Astrocyte (in vitro differentiated cells and primary cell): Measurements from ENCODE around the gene SLIT3. TPM values are rescaled to one million over a fixed set of nuclear protein-coding genes. Genes with fewer than 3 reads are reported as not detected.

Source experiments
- DNase-seq: peaks from one replicate; pipeline ENCODE4 v3.0.0-alpha.2; 2010; ENCODE audit warnings: low read depth
- FAIRE-seq: peaks from 2 replicates; lab custom pipeline; 2011; peaks lifted over from hg19 to GRCh38; lab: Jason Lieb, UNC
- H2AFZ ChIP-seq: 2 replicates; pipeline ENCODE4 v1.6.0; 2012; ENCODE audit warnings: low read depth, low read length, inconsistent platforms
- H3K27ac ChIP-seq: 2 replicates; pipeline ENCODE4 v1.5.1; 2011; ENCODE audit warnings: low read depth, low read length, inconsistent platforms
- H3K27me3 ChIP-seq: 2 replicates; pipeline ENCODE4 v1.6.0; 2011; ENCODE audit warnings: low read length, inconsistent platforms; ENCODE audit not compliant: insufficient read depth
- H3K36me3 ChIP-seq: 2 replicates; pipeline ENCODE4 v1.5.1; 2011; ENCODE audit warnings: low read length, inconsistent platforms; ENCODE audit not compliant: insufficient read depth
- H3K4me1 ChIP-seq: 2 replicates; pipeline ENCODE4 v1.5.1; 2011; ENCODE audit warnings: low read length, inconsistent platforms; ENCODE audit not compliant: insufficient read depth
- H3K4me2 ChIP-seq: 2 replicates; pipeline ENCODE4 v1.6.0; 2012; ENCODE audit warnings: low read length, inconsistent platforms
- H3K4me3 ChIP-seq: 2 replicates; pipeline ENCODE4 v1.5.1; 2011; ENCODE audit warnings: low read depth, mild to moderate bottlenecking, low read length, inconsistent platforms; ENCODE audit not compliant: insufficient read depth
- H3K79me2 ChIP-seq: 2 replicates; pipeline ENCODE4 v1.6.0; 2012; ENCODE audit warnings: mild to moderate bottlenecking, low read length, inconsistent platforms; ENCODE audit not compliant: insufficient read depth
- H3K9ac ChIP-seq: 2 replicates; pipeline ENCODE4 v1.6.0; 2012; ENCODE audit warnings: mild to moderate bottlenecking, low read length, inconsistent platforms
- H3K9me3 ChIP-seq: 2 replicates; pipeline ENCODE4 v1.5.1; 2012; ENCODE audit warnings: low read depth, mild to moderate bottlenecking, low read length, inconsistent platforms; ENCODE audit not compliant: insufficient read depth
- H4K20me1 ChIP-seq: 2 replicates; pipeline ENCODE4 v1.6.0; 2012; ENCODE audit warnings: low read length, inconsistent platforms; ENCODE audit not compliant: insufficient read depth
- H3K27ac Mint-ChIP-seq: one replicate; pipeline ENCODE4 v1.8.0; 2021; ENCODE audit warnings: mild to moderate bottlenecking, mixed read lengths; ENCODE audit not compliant: unreplicated experiment
- H3K27me3 Mint-ChIP-seq: one replicate; pipeline ENCODE4 v1.8.0; 2021; ENCODE audit warnings: low read depth, mixed read lengths; ENCODE audit not compliant: unreplicated experiment
- H3K36me3 Mint-ChIP-seq: one replicate; pipeline ENCODE4 v1.8.0; 2021; ENCODE audit warnings: low read depth, mixed read lengths; ENCODE audit not compliant: unreplicated experiment
- H3K4me1 Mint-ChIP-seq: one replicate; pipeline ENCODE4 v1.8.0; 2021; ENCODE audit warnings: low read depth, mixed read lengths; ENCODE audit not compliant: unreplicated experiment
- H3K4me3 Mint-ChIP-seq: one replicate; pipeline ENCODE4 v1.8.0; 2021; ENCODE audit warnings: mild to moderate bottlenecking, moderate library complexity, mixed read lengths; ENCODE audit not compliant: unreplicated experiment
- H3K9me3 Mint-ChIP-seq: one replicate; pipeline ENCODE4 v1.8.0; 2021; ENCODE audit warnings: mild to moderate bottlenecking, mixed read lengths; ENCODE audit not compliant: unreplicated experiment
- EZH2 ChIP-seq: IDR thresholded peaks from 2 replicates; pipeline ENCODE4 v1.6.1; 2012; ENCODE audit warnings: mild to moderate bottlenecking, low read length, inconsistent platforms; ENCODE audit not compliant: insufficient read depth
- total RNA-seq: library from RNA; stranded (reverse); gene quantifications from 2 replicates; pipeline ENCODE4 v1.2.1, GENCODE V29; 2021
- TF ChIP-seq, protein P1 (sequence below): IDR thresholded peaks from 2 replicates; pipeline ENCODE4 v1.5.1; 2011; ENCODE audit warnings: low read depth, mild to moderate bottlenecking, inconsistent platforms, low read length, moderate library complexity; ENCODE audit not compliant: insufficient read depth

The SLIT3 gene
- total RNA-seq, 1 donor from 2014 or later = 20.7 TPM

DNA sequence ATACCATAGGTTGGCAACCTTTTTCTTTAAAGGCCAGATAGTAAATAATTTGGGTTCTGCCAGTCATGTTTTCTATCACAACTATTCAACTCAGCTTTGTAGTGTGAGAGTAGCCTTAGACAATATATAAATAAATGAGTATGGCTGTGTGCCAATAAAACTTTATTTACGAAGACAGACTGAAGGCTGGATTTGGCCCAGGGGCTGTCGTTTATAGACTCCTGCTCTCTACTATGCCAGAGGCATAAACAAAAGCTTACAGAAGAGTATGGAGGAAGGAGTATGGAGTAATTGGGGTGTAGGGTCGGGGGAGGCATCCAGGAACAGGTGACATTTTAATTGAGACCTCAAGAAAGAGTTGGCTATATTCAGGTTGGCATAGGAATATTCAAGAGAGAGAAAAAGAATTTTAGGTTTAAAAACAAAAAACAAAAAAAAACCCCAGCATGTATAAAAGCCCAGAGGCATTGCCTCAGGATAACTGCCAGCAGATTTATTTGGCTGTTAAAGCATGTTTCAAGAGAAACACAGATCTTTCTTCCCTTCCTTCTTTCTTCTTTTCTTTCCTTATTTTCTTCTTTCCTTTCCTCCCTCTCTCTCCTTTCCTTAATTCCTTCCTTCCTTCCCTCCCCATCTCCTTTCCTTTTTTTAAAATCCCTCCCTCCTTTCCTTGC, 39.9 kb downstream of the SLIT3 start:
- DNase-seq = no peak
- Histone ChIP-seq H3K4me3 (no peak overlapping the region), H3K36me3 (no peaks in the 10 kb centered on the region), H4K20me1 (no peaks in the 10 kb centered on the region), H3K4me2 (no peak overlapping the region), H3K79me2 (no peaks in the 10 kb centered on the region), H3K27ac (no peak overlapping the region), H3K4me1 (no peaks in the 10 kb centered on the region), H2AFZ (no peak overlapping the region), H3K9me3 (no peaks in the 10 kb centered on the region), H3K27me3 (no peaks in the 10 kb centered on the region), H3K9ac (no peak overlapping the region)
- no peak overlapping the region for H3K4me3 Mint-ChIP-seq
- TF ChIP-seq, protein P1, sequence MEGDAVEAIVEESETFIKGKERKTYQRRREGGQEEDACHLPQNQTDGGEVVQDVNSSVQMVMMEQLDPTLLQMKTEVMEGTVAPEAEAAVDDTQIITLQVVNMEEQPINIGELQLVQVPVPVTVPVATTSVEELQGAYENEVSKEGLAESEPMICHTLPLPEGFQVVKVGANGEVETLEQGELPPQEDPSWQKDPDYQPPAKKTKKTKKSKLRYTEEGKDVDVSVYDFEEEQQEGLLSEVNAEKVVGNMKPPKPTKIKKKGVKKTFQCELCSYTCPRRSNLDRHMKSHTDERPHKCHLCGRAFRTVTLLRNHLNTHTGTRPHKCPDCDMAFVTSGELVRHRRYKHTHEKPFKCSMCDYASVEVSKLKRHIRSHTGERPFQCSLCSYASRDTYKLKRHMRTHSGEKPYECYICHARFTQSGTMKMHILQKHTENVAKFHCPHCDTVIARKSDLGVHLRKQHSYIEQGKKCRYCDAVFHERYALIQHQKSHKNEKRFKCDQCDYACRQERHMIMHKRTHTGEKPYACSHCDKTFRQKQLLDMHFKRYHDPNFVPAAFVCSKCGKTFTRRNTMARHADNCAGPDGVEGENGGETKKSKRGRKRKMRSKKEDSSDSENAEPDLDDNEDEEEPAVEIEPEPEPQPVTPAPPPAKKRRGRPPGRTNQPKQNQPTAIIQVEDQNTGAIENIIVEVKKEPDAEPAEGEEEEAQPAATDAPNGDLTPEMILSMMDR = no peak
- no peak for TF ChIP-seq EZH2
- peaks cover 8% of the 10 kb centered on the region for H3K4me1 Mint-ChIP-seq
- H3K27ac Mint-ChIP-seq = no peak overlapping the region
- no peaks in the 10 kb centered on the region for H3K9me3 Mint-ChIP-seq
- H3K36me3 Mint-ChIP-seq = peaks cover 2% of the 10 kb centered on the region
- H3K27me3 Mint-ChIP-seq = peaks cover 16% of the 10 kb centered on the region
- no peak for FAIRE-seq

DNA sequence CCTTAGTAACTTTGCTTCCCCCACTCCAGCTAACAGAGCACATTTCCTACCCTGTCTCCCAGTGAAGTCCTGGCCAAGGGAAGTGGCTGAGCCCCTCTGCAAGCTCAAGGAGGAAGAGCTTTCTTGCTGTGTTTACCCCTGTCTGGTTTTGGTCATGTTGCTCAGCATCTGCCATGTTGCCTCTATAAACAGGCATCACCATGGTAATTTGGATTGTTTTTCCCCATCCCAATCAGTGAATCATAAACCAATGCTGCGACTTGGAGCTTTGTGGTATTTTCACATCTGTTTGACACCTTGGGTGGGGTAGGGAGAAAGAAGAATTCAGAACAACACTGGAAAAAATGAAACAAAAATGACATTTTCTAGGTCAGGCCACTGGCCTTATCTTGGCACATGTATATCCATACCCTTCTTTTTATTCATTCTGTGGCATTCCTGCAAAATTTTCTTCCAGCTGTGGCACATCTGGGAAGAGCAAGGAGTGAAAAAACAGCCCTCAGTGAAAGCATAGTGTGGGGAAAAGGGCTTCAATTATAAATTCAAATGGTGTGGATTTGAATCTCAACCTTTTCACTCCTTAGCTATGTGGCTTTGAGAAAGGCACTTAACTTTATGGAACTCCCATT, 42.5 kb downstream of the SLIT3 start:
- Histone ChIP-seq H3K4me1 (no peaks in the 10 kb centered on the region), H3K27me3 (no peaks in the 10 kb centered on the region), H4K20me1 (no peaks in the 10 kb centered on the region), H3K4me2 (no peak overlapping the region), H3K27ac (no peak overlapping the region), H3K79me2 (no peaks in the 10 kb centered on the region), H3K9ac (no peak overlapping the region), H3K9me3 (no peaks in the 10 kb centered on the region), H3K4me3 (no peak overlapping the region), H3K36me3 (no peaks in the 10 kb centered on the region), H2AFZ (no peak overlapping the region)
- TF ChIP-seq EZH2 = no peak
- TF ChIP-seq, protein P1 = no peak
- H3K27ac Mint-ChIP-seq = peak overlapping the region; percentile 90
- no peaks in the 10 kb centered on the region for H3K36me3 Mint-ChIP-seq
- H3K4me1 Mint-ChIP-seq = peaks cover 8% of the 10 kb centered on the region
- no peaks in the 10 kb centered on the region for H3K9me3 Mint-ChIP-seq
- DNase-seq (peak; percentile 76), FAIRE-seq (no peak)
- no peak overlapping the region for H3K4me3 Mint-ChIP-seq
- H3K27me3 Mint-ChIP-seq = peaks cover 10% of the 10 kb centered on the region

DNA sequence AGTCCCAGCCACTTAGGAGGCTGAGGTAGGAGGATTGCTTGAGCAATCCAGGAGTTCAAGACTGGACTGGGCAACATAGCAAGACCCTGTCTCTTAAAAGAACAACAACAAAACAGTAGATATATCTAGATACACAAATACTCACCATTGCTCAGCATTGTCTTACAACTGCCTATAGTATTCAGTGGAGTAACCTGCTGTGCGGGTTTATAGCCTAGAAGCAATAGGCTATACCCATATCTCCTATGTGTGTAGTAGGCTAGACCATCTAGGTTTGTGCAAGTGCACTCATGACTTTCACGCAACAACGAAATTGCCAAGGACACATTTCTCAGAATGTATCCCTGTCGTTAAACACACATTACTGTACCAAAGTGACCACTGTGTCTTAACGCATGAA, 44.7 kb downstream of the SLIT3 start:
- Histone ChIP-seq H3K27me3 (no peaks in the 10 kb centered on the region), H3K4me1 (no peaks in the 10 kb centered on the region), H3K79me2 (no peaks in the 10 kb centered on the region), H2AFZ (no peak overlapping the region), H3K4me2 (no peak overlapping the region), H3K36me3 (no peaks in the 10 kb centered on the region), H4K20me1 (no peaks in the 10 kb centered on the region), H3K27ac (no peak overlapping the region), H3K9ac (no peak overlapping the region), H3K9me3 (no peaks in the 10 kb centered on the region), H3K4me3 (no peak overlapping the region)
- no peak for TF ChIP-seq EZH2
- TF ChIP-seq, protein P1 = no peak
- Mint-ChIP-seq H3K4me1 (peaks cover 17% of the 10 kb centered on the region), H3K4me3 (no peak overlapping the region), H3K36me3 (no peaks in the 10 kb centered on the region), H3K27me3 (no peaks in the 10 kb centered on the region), H3K27ac (no peak overlapping the region), H3K9me3 (no peaks in the 10 kb centered on the region)
- FAIRE-seq = no peak
- DNase-seq = no peak
